A673 (cell line): ENCODE data around the gene HVCN1. TPM values are rescaled to one million over a fixed set of nuclear protein-coding genes. Genes with fewer than 3 reads are reported as not detected.

Source experiments
- BruUV-seq: library from RNA; stranded (reverse); fragments of 400-500 nt; replicated peaks from 2 replicates; lab custom pipeline; 2021; lab: Mats Ljungman, UMichigan
- CTCF ChIA-PET: fragments of 300-600 bp; sonication (Branson Sonifier 250); formaldehyde crosslinking; loops from one replicate; lab custom pipeline; 2022; ENCODE audit warnings: antibody characterized with exemption; lab: Charles Lee
- POLR2A ChIA-PET: fragments of 300-600 bp; sonication (Branson Sonifier 250); formaldehyde crosslinking; loops from one replicate; lab custom pipeline; 2022; ENCODE audit warnings: antibody characterized with exemption; ENCODE audit not compliant: low non-redundant PET; lab: Charles Lee
- DNase-seq: peaks from one replicate; pipeline ENCODE4 v3.0.0-alpha.2; 2015; ENCODE audit warnings: low spot score
- H3K27ac ChIP-seq: fragments of 200-600 bp; sonication (generic); 2 replicates; pipeline ENCODE4 v1.5.1; 2016; ENCODE audit warnings: mixed run types, low read depth, mild to moderate bottlenecking, mixed read lengths, antibody characterized with exemption, low read length; ENCODE audit not compliant: poor library complexity, severe bottlenecking
- H3K27me3 ChIP-seq: fragments of 200-600 bp; sonication (generic); replicated peaks from 2 replicates; pipeline ENCODE4 v1.6.1; 2017; ENCODE audit warnings: mixed run types, low read depth, mild to moderate bottlenecking, mixed read lengths, antibody characterized with exemption, low read length; ENCODE audit not compliant: insufficient read depth, poor library complexity
- H3K36me3 ChIP-seq: fragments of 200-600 bp; sonication (generic); 2 replicates; pipeline ENCODE4 v1.6.1; 2016; ENCODE audit warnings: mixed run types, mild to moderate bottlenecking, mixed read lengths, antibody characterized with exemption, low read length; ENCODE audit not compliant: insufficient read depth, poor library complexity, severe bottlenecking
- H3K4me1 ChIP-seq: fragments of 200-600 bp; sonication (generic); 2 replicates; pipeline ENCODE4 v1.6.1; 2017; ENCODE audit warnings: mixed run types, mild to moderate bottlenecking, mixed read lengths, antibody characterized with exemption, low read length; ENCODE audit not compliant: insufficient read depth, poor library complexity, severe bottlenecking
- H3K4me3 ChIP-seq: fragments of 200-600 bp; sonication (generic); 2 replicates; pipeline ENCODE4 v1.5.1; 2016; ENCODE audit warnings: low read depth, mixed run types, mild to moderate bottlenecking, mixed read lengths, low read length; ENCODE audit not compliant: poor library complexity, severe bottlenecking
- H3K9me3 ChIP-seq: fragments of 200-600 bp; sonication (generic); 2 replicates; pipeline ENCODE4 v1.6.1; 2016; ENCODE audit warnings: mixed run types, low read depth, mild to moderate bottlenecking, mixed read lengths, antibody characterized with exemption, low read length; ENCODE audit not compliant: poor library complexity, severe bottlenecking
- EZH2 ChIP-seq: fragments of 200-600 bp; sonication (generic); IDR thresholded peaks from 2 replicates; pipeline ENCODE4 v1.6.1; 2017; ENCODE audit warnings: borderline replicate concordance, low read depth, mild to moderate bottlenecking, mixed read lengths, antibody characterized with exemption, low read length; ENCODE audit not compliant: poor library complexity, severe bottlenecking
- intact Hi-C: fragments of 100-400 bp; cut with micrococcal nuclease; formaldehyde crosslinking; loops from one replicate; pipeline ENCODE4 v1.10.0; 2022; ENCODE audit not compliant: unreplicated experiment
- total RNA-seq: library from RNA; stranded (reverse); gene quantifications from 2 replicates; pipeline ENCODE4 v1.2.3, GENCODE V29; 2021
- TF ChIP-seq, protein P1 (sequence below): fragments of 300-800, 200-600 bp; sonication (generic); conservative IDR thresholded peaks from 2 replicates; pipeline ENCODE4 v1.5.1; 2017; ENCODE audit warnings: low read depth, mild to moderate bottlenecking, antibody characterized with exemption, low read length, moderate library complexity, mixed read lengths

The HVCN1 gene
- total RNA-seq, 1 experiment from 2014 or later = 1.1 TPM

DNA sequence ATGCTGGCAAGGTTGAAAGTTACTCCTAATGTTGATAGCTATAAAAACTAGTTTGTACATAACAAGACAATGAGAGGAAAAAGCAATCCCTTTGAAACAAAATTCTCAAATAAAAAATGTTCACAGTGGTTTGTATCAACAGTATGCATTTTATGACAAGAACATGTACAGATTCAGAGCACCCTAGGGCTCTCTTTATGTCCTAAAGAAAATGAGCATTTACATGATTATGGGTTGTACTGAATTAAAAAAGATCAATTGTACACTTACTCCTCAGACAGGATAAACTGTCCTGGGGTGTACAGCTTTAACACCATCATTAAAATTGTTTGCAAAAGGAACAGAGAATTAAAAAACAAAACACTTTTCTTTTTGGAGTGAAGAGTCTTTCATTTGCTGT is 31.6 kb upstream of the HVCN1 start:
- DNase-seq = no peak
- H3K4me1 ChIP-seq = no peaks in the 10 kb centered on the region
- POLR2A ChIA-PET = no interaction called here
- no TSS peak for BruUV-seq
- intact Hi-C loops = loop anchor here (5.0 kb wide), 1 partner anchor 167 kb away; no protein-coding TSS in a partner anchor
- TF ChIP-seq EZH2 = no peak
- TF ChIP-seq, protein P1, sequence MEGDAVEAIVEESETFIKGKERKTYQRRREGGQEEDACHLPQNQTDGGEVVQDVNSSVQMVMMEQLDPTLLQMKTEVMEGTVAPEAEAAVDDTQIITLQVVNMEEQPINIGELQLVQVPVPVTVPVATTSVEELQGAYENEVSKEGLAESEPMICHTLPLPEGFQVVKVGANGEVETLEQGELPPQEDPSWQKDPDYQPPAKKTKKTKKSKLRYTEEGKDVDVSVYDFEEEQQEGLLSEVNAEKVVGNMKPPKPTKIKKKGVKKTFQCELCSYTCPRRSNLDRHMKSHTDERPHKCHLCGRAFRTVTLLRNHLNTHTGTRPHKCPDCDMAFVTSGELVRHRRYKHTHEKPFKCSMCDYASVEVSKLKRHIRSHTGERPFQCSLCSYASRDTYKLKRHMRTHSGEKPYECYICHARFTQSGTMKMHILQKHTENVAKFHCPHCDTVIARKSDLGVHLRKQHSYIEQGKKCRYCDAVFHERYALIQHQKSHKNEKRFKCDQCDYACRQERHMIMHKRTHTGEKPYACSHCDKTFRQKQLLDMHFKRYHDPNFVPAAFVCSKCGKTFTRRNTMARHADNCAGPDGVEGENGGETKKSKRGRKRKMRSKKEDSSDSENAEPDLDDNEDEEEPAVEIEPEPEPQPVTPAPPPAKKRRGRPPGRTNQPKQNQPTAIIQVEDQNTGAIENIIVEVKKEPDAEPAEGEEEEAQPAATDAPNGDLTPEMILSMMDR = no peak
- no peaks in the 10 kb centered on the region for H3K9me3 ChIP-seq
- CTCF ChIA-PET = no interaction called here
- peaks cover 87% of the 10 kb centered on the region for H3K36me3 ChIP-seq
- H3K27ac ChIP-seq = no peak overlapping the region
- no peak overlapping the region for H3K4me3 ChIP-seq
- no peaks in the 10 kb centered on the region for H3K27me3 ChIP-seq

DNA sequence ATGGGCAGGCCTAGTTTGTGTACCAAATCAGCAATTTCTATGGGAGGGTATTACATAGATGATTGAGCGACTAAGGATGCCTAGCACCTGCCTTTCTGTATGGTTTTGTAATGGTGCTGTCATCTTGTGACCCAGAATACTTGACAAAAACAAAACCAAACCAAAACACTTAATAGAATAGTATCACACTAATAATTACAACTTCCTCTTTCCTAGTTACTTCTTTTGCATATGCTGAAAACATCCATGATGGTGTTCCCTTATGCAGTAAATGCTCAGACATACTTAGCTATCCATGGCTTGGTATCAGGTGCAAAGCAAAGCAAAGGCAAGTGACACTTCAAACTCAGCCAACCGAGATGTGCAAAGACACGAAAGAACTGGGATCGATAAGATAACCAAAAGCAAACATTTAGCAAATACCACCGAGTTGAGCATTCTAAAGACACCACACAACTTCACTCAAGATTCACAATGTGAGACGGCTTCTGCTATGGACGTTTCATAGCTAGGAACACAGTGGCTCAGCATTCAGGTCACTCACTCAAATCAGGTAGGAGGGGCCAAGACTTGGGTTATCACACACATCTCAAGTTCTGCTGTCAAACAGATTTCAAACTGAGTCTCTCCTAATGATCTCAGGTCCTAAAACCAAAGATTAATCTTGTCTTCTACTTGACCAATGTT is 29.4 kb upstream of the HVCN1 start:
- Histone ChIP-seq H3K4me1 (no peaks in the 10 kb centered on the region), H3K9me3 (no peaks in the 10 kb centered on the region), H3K27ac (no peak overlapping the region), H3K4me3 (no peak overlapping the region), H3K36me3 (peaks cover 66% of the 10 kb centered on the region), H3K27me3 (no peaks in the 10 kb centered on the region)
- no TSS peak for BruUV-seq
- no peak for TF ChIP-seq EZH2
- TF ChIP-seq, protein P1 = no peak
- ChIA-PET POLR2A (no interaction called here), CTCF (no interaction called here)
- intact Hi-C loops = no loop called here
- no peak for DNase-seq

DNA sequence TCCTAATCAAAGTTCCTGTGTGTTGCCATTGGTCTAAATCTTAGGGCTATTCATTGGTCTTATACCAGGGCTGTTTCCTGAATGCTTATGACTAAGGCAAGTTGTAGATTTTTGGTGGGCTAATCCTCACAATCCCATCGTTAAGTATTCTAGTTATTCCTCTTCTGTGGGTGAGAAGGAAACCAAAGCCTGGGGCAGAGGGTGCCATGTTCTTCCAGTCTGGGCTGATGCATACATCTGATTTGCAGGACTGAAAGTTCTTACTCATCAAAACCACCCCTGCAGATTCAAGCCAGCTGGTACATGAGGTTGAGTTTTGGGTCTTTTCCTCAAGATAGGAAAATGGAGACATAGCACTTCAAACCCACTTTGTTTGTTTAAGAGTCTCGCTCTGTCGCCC is 28.1 kb upstream of the HVCN1 start:
- BruUV-seq = no TSS peak
- Histone ChIP-seq H3K27ac (no peak overlapping the region), H3K36me3 (peaks cover 54% of the 10 kb centered on the region), H3K4me1 (no peaks in the 10 kb centered on the region), H3K27me3 (no peaks in the 10 kb centered on the region), H3K9me3 (no peaks in the 10 kb centered on the region), H3K4me3 (no peak overlapping the region)
- ChIA-PET CTCF (no interaction called here), POLR2A (no interaction called here)
- no peak for TF ChIP-seq EZH2
- TF ChIP-seq, protein P1 = no peak
- DNase-seq = no peak
- intact Hi-C loops = no loop called here
